ENCODE results near the gene KL. TPM values are rescaled to one million over a fixed set of nuclear protein-coding genes. Genes with fewer than 3 reads are reported as not detected.

Gene KL
- polyA plus RNA-seq, 3 donors from 2014 or later = 1.8 TPM; not detected in 2

GRCh38 chr13:33087790-33088189 is 71.6 kb downstream of the KL start:
- Mint-ChIP-seq H3K9me3 (peaks cover 0 to 2% (median 0%) of the 10 kb centered on the region in 6 donors), H3K27ac (no peak overlapping the region), H3K36me3 (peaks cover 0 to 3% (median 0%) of the 10 kb centered on the region in 3 donors), H3K4me3 (no peak overlapping the region), H3K4me1 (no peaks in the 10 kb centered on the region), H3K27me3 (ENCODE audit: low read depth in 3 of 3) (peaks cover 0 to 3% (median 0%) of the 10 kb centered on the region in 3 donors)
- no peak for DNase-seq

DNA sequence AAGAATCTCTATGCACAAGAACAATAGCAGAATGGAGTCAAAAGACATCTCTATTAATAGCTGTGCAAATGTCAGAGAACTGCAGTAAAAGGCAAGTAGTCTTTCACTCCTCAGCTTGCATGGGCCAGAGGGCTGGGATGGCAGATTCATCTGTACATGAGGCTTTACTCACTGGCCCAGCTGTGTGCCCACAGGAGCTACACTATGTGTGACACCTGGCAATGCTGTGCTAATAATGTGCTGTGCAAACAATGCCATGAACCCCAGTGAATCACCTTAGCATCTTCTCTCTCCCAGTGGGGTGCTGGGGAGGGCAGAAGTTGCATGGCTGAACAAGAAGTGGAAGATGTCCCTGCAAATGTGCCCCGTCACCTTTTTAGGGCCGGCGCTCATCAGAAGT is 73.1 kb downstream of the KL start:
- Mint-ChIP-seq H3K4me3 (no peak overlapping the region), H3K36me3 (peaks cover 0 to 3% (median 0%) of the 10 kb centered on the region in 3 donors), H3K4me1 (no peaks in the 10 kb centered on the region), H3K27ac (no peak overlapping the region), H3K27me3 (ENCODE audit: low read depth in 3 of 3) (peaks cover 2 to 4% (median 2%) of the 10 kb centered on the region in 3 donors), H3K9me3 (peaks cover 0 to 3% (median 0%) of the 10 kb centered on the region in 6 donors)
- no peak for DNase-seq

GRCh38 chr13:33090755-33091414 is 74.7 kb downstream of the KL start:
- H3K27ac Mint-ChIP-seq = no peak overlapping the region

GRCh38 chr13:33091415-33091774 is 75.2 kb downstream of the KL start:
- Mint-ChIP-seq H3K4me1 (no peaks in the 10 kb centered on the region), H3K27me3 (ENCODE audit: low read depth in 3 of 3) (peaks cover 1 to 2% (median 2%) of the 10 kb centered on the region in 3 donors), H3K27ac (no peak overlapping the region), H3K9me3 (peaks cover 0 to 9% (median 0%) of the 10 kb centered on the region in 6 donors), H3K4me3 (no peak overlapping the region), H3K36me3 (no peaks in the 10 kb centered on the region)
- no peak for DNase-seq

More at GRCh38 chr13:33090755-33091414, 74.7 kb downstream of the KL start:
- Mint-ChIP-seq H3K4me1 (no peaks in the 10 kb centered on the region), H3K4me3 (no peak overlapping the region), H3K36me3 (no peaks in the 10 kb centered on the region), H3K9me3 (peaks cover 0 to 5% (median 0%) of the 10 kb centered on the region in 6 donors), H3K27me3 (ENCODE audit: low read depth in 3 of 3) (peaks cover 1 to 2% (median 2%) of the 10 kb centered on the region in 3 donors)
- no peak for DNase-seq

GRCh38 chr13:33092073-33092987 is 76.1 kb downstream of the KL start:
- no peak overlapping the region for H3K27ac Mint-ChIP-seq
- H3K4me1 Mint-ChIP-seq = no peaks in the 10 kb centered on the region
- H3K27me3 Mint-ChIP-seq (ENCODE audit: low read depth in 3 of 3) = peaks cover 1 to 2% (median 2%) of the 10 kb centered on the region in 3 donors
- H3K4me3 Mint-ChIP-seq = no peak overlapping the region
- H3K9me3 Mint-ChIP-seq = peaks cover 0 to 10% (median 0%) of the 10 kb centered on the region in 6 donors
- no peak for DNase-seq
- H3K36me3 Mint-ChIP-seq = no peaks in the 10 kb centered on the region

- Mint-ChIP-seq H3K9me3 (peaks cover 0 to 9% (median 3%) of the 10 kb centered on the region in 6 donors), H3K4me1 (no peaks in the 10 kb centered on the region), H3K27ac (peak overlapping the region in 1 of 6 donors; percentile 32), H3K4me3 (no peak overlapping the region), H3K36me3 (no peaks in the 10 kb centered on the region), H3K27me3 (ENCODE audit: low read depth in 3 of 3) (peaks cover 1 to 2% (median 2%) of the 10 kb centered on the region in 3 donors)
- no peak for DNase-seq
Observed at GRCh38 chr13:33096886-33097605, 80.8 kb downstream of the KL start.

DNA sequence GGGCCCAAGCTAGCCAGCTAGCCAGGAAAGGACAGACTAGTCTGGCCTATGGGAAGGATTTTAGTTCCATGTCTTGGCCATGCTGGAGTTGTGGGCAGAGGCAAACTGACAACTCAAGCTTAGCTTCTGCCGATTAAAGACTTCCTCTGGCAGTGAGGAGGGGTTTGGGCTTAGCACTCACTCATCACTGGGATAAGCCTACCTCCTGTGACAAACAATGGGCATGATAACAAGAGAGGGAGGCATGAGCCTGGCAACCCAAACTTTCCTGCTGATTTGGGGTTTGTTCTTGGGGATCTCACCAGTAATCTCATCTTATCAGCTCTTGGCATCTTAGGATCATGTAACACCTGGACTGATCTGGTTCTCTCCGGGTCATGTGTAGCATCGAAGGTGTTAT is 83.6 kb downstream of the KL start:
- no peaks in the 10 kb centered on the region for H3K36me3 Mint-ChIP-seq

GRCh38 chr13:33100886-33101285 is 84.7 kb downstream of the KL start:
- no peak overlapping the region for H3K27ac Mint-ChIP-seq
- no peaks in the 10 kb centered on the region for H3K27me3 Mint-ChIP-seq (ENCODE audit: low read depth in 3 of 3)
- no peaks in the 10 kb centered on the region for H3K4me1 Mint-ChIP-seq
- DNase-seq = no peak
- no peaks in the 10 kb centered on the region for H3K36me3 Mint-ChIP-seq
- peaks cover 0 to 6% (median 3%) of the 10 kb centered on the region in 6 donors for H3K9me3 Mint-ChIP-seq
- no peak overlapping the region for H3K4me3 Mint-ChIP-seq

More for the DNA sequence above, 83.6 kb downstream of the KL start:
- no peaks in the 10 kb centered on the region for H3K27me3 Mint-ChIP-seq (ENCODE audit: low read depth in 3 of 3)
- no peak overlapping the region for H3K4me3 Mint-ChIP-seq
- DNase-seq = no peak
- H3K27ac Mint-ChIP-seq = no peak overlapping the region
- no peaks in the 10 kb centered on the region for H3K4me1 Mint-ChIP-seq
- peaks cover 0 to 7% (median 3%) of the 10 kb centered on the region in 6 donors for H3K9me3 Mint-ChIP-seq

DNA sequence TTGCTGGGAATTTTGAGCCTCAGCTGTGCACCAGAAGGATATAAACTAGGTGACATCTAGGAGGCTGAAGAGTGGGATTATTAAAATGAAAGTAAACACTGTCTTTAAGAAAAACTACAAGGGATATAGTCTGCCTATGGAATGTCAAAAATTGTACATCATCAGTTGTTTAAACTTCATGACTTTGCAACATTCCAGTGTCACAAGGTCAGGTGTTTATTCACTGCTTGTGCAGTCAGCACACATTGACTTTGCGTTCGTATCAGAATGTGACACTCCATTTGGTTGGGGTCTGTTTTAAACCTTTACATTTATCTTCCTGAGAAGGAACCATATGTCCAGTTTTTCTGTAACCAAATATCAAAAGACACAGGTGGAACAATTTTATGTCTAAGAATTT is 85.6 kb downstream of the KL start:
- DNase-seq = no peak
- no peak overlapping the region for H3K27ac Mint-ChIP-seq
- no peaks in the 10 kb centered on the region for H3K36me3 Mint-ChIP-seq
- H3K9me3 Mint-ChIP-seq = peaks cover 0 to 6% (median 2%) of the 10 kb centered on the region in 6 donors
- no peaks in the 10 kb centered on the region for H3K4me1 Mint-ChIP-seq
- H3K27me3 Mint-ChIP-seq (ENCODE audit: low read depth in 3 of 3) = peaks cover 0 to 2% (median 0%) of the 10 kb centered on the region in 3 donors
- no peak overlapping the region for H3K4me3 Mint-ChIP-seq

- Mint-ChIP-seq H3K9me3 (peaks cover 0 to 6% (median 2%) of the 10 kb centered on the region in 6 donors), H3K4me1 (no peaks in the 10 kb centered on the region), H3K36me3 (no peaks in the 10 kb centered on the region), H3K27ac (no peak overlapping the region), H3K4me3 (no peak overlapping the region), H3K27me3 (ENCODE audit: low read depth in 3 of 3) (peaks cover 0 to 5% (median 0%) of the 10 kb centered on the region in 3 donors)
- no peak for DNase-seq
Observed at GRCh38 chr13:33103457-33103856, 87.2 kb downstream of the KL start.

GRCh38 chr13:33105387-33106005 is 89.3 kb downstream of the KL start:
- peaks cover 0 to 5% (median 0%) of the 10 kb centered on the region in 3 donors for H3K27me3 Mint-ChIP-seq (ENCODE audit: low read depth in 3 of 3)
- peaks cover 0 to 3% (median 0%) of the 10 kb centered on the region in 6 donors for H3K9me3 Mint-ChIP-seq
- no peaks in the 10 kb centered on the region for H3K36me3 Mint-ChIP-seq
- no peaks in the 10 kb centered on the region for H3K4me1 Mint-ChIP-seq
- no peak overlapping the region for H3K27ac Mint-ChIP-seq
- DNase-seq = no peak
- H3K4me3 Mint-ChIP-seq = no peak overlapping the region

GRCh38 chr13:33106656-33107360 is 90.6 kb downstream of the KL start:
- Mint-ChIP-seq H3K4me1 (no peaks in the 10 kb centered on the region), H3K27me3 (ENCODE audit: low read depth in 3 of 3) (peaks cover 0 to 5% (median 1%) of the 10 kb centered on the region in 3 donors), H3K27ac (no peak overlapping the region), H3K4me3 (no peak overlapping the region), H3K36me3 (no peaks in the 10 kb centered on the region), H3K9me3 (peaks cover 0 to 3% (median 0%) of the 10 kb centered on the region in 6 donors)
- no peak for DNase-seq

DNA sequence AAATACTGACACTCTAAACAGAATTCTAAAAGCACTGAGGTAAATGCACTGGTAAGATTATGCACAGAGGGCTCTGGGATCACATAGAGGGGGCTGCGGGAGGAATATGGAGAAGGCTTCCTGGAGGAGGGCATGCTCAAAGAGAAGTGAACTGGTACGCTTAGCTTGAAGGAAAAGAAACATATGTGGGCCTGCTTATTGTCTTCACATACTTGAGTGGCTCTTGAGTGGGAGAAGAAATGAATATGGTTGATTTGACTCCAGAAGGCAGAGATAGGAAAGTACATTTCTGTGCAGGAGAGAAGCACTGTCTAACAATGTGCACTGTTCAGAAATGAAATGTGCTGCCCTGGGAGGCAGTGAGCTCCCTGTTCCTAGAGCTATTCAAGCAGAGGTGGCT is 91.1 kb downstream of the KL start:
- no peak for DNase-seq
- Mint-ChIP-seq H3K27ac (no peak overlapping the region), H3K4me3 (no peak overlapping the region), H3K4me1 (no peaks in the 10 kb centered on the region), H3K36me3 (no peaks in the 10 kb centered on the region), H3K9me3 (peaks cover 0 to 3% (median 0%) of the 10 kb centered on the region in 6 donors), H3K27me3 (ENCODE audit: low read depth in 3 of 3) (peaks cover 0 to 5% (median 1%) of the 10 kb centered on the region in 3 donors)

Data from immature natural killer cell (primary cell).